HCT116 (cell line): ENCODE data around the gene IQUB.
"Not testable (repeated sequence)": the region's sequence is repeated elsewhere in the genome, so short reads cannot be mapped to it uniquely, and the experiment has no call there.

ENCODE experiments used
- CEBPB ChIP-seq: IDR thresholded peaks from 2 replicates; pipeline ENCODE4 v1.6.1; 2012; ENCODE audit warnings: low read depth
- EZH2phosphoT487 ChIP-seq: fragments of 200-600 bp; IDR thresholded peaks from 2 replicates; pipeline ENCODE4 v1.6.1; 2018; ENCODE audit warnings: antibody characterized with exemption, borderline replicate concordance
- POLR2A ChIP-seq: IDR thresholded peaks from 2 replicates; pipeline ENCODE4 v1.7.0; 2011; ENCODE audit warnings: borderline replicate concordance; ENCODE audit not compliant: insufficient read depth, insufficient read length; ENCODE audit errors: extremely low read depth
- TCF7L2 ChIP-seq: IDR thresholded peaks from 2 replicates; pipeline ENCODE4 v1.7.0; 2011; ENCODE audit warnings: borderline replicate concordance, inconsistent platforms; ENCODE audit not compliant: insufficient read depth, insufficient read length; ENCODE audit errors: extremely low read depth
- TF ChIP-seq, protein P1 (sequence below), 3 experiments: fragments of 200-600 bp in 1 of 3; sonication (generic) in 1 of 3; IDR thresholded peaks in 2 of 3; conservative IDR thresholded peaks in 1 of 3; 2 replicates each; pipeline ENCODE4 v1.5.1; 2012 to 2017; ENCODE audit warnings: low read depth in 2 of 3, low read length in 2 of 3, antibody characterized with exemption in 1 of 3, borderline replicate concordance in 1 of 3, control low read depth in 1 of 3, mild to moderate bottlenecking in 1 of 3, mixed read lengths in 1 of 3, mixed run types in 1 of 3, moderate library complexity in 1 of 3; ENCODE audit not compliant: insufficient read depth in 1 of 3

DNA sequence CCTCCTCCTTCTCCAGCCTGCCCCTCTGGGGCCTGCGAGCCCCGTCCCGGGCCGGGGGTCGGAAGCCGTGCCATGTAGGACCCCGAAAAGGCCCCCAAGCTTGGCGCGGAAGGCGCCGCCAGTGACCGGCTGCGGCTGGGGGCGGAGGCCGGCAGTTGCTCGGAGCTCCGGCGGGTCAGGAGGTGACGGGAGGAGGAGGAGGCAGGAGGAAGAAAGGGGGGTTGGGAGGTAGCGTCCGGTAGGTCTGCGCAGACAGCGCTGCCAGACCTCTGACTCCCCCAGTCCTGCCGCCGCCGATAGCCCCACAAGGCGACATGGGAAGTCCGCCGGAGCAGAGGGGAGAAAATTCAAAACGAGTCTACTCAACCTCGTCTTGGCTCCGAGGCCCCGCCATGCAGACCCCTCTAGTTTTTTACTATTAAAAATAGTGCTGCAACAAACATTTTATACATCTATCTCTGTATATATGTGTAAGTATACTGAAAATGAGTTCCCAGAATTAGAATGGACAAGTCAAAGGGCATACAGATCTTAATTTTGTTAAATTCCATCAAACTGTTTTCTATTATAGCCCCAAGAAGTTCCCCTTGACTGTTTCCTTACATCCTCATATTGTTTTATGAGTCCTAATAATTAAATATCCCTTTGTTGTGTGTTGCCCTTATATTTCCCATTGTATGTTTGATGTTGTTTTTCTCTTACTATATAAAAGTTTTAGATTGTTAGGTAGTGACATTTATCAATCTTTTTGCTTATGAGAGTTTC, 1.4 kb downstream of the IQUB start:
- TF ChIP-seq, protein P1, sequence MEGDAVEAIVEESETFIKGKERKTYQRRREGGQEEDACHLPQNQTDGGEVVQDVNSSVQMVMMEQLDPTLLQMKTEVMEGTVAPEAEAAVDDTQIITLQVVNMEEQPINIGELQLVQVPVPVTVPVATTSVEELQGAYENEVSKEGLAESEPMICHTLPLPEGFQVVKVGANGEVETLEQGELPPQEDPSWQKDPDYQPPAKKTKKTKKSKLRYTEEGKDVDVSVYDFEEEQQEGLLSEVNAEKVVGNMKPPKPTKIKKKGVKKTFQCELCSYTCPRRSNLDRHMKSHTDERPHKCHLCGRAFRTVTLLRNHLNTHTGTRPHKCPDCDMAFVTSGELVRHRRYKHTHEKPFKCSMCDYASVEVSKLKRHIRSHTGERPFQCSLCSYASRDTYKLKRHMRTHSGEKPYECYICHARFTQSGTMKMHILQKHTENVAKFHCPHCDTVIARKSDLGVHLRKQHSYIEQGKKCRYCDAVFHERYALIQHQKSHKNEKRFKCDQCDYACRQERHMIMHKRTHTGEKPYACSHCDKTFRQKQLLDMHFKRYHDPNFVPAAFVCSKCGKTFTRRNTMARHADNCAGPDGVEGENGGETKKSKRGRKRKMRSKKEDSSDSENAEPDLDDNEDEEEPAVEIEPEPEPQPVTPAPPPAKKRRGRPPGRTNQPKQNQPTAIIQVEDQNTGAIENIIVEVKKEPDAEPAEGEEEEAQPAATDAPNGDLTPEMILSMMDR (IDR thresholded peaks at IDR 0.05 in 2 of 3, conservative IDR thresholded peaks at IDR 0.05 in 1 of 3; ENCODE audit: borderline replicate concordance in 1 of 3, insufficient read depth in 1 of 3, low read depth in 2 of 3, low read length in 2 of 3), result not testable (repeated sequence)
- TF ChIP-seq CEBPB, EZH2phosphoT487, POLR2A, TCF7L2: not testable (repeated sequence)
